Kidney (tissue), 14 donors: ENCODE results near the gene ZNF232. TPM values are rescaled to one million over a fixed set of nuclear protein-coding genes. Genes with fewer than 3 reads are reported as not detected.
"Not testable (repeated sequence)": the region's sequence is repeated elsewhere in the genome, so short reads cannot be mapped to it uniquely, and the experiment has no call there.

ENCODE experiments used
- DNase-seq, 5 donors: peaks; one replicate each; pipeline ENCODE4 v3.0.0-alpha.2; 2013 to 2020
- FAIRE-seq: peaks from 2 replicates; lab custom pipeline; 2012; peaks lifted over from hg19 to GRCh38; lab: Jason Lieb, UNC
- H3K27ac ChIP-seq, 2 donors: one replicate each; pipeline ENCODE4 v1.7.0; 2013; ENCODE audit warnings: low read depth in 2 of 2, low read length in 2 of 2, inconsistent platforms in 1 of 2
- H3K27me3 ChIP-seq: one replicate; pipeline ENCODE4 v1.7.1; 2013; ENCODE audit warnings: low read length, inconsistent platforms; ENCODE audit not compliant: control insufficient read depth, insufficient read depth
- H3K36me3 ChIP-seq, 3 donors: one replicate each; pipeline versions ENCODE4 v1.7.0 to v1.7.1; 2013; ENCODE audit warnings: low read length in 3 of 3, control low read depth in 1 of 3, inconsistent platforms in 1 of 3; ENCODE audit not compliant: insufficient read depth in 3 of 3, control insufficient read depth in 2 of 3
- H3K4me1 ChIP-seq, 3 donors: one replicate each; pipeline versions ENCODE4 v1.7.0 to v1.7.1; 2013; ENCODE audit warnings: low read length in 3 of 3, inconsistent platforms in 1 of 3, low read depth in 1 of 3; ENCODE audit not compliant: control insufficient read depth in 2 of 3, insufficient read depth in 2 of 3
- H3K4me3 ChIP-seq, 3 donors: one replicate each; pipeline versions ENCODE4 v1.7.0 to v1.8.1; 2013; ENCODE audit warnings: low read length in 3 of 3, control low read depth in 1 of 3, inconsistent platforms in 1 of 3
- H3K9ac ChIP-seq, 3 donors: one replicate each; pipeline versions ENCODE4 v1.7.0 to v1.7.1; 2013; ENCODE audit warnings: low read length in 3 of 3, control low read depth in 1 of 3, inconsistent platforms in 1 of 3
- H3K9me3 ChIP-seq, 3 donors: one replicate each; pipeline versions ENCODE4 v1.7.0 to v1.7.1; 2013; ENCODE audit warnings: low read length in 3 of 3, control low read depth in 1 of 3, inconsistent platforms in 1 of 3; ENCODE audit not compliant: control insufficient read depth in 2 of 3, insufficient read depth in 1 of 3
- intact Hi-C: fragments of 100-400 bp; cut with DNase I; formaldehyde crosslinking; loops from one replicate; pipeline ENCODE4 v1.11.1; 2022
- polyA plus RNA-seq: library from polyadenylated mRNA; stranded (reverse); fragments of 350-450 nt; fragmentation: Illumina TruSeq; extraction: RNeasy Lipid Tissue Mini Kit (QIAGEN cat#74804); gene quantifications from one replicate; pipeline ENCODE4 v1.2.3, GENCODE V29; 2014; ENCODE audit warnings: low read depth, low replicate concordance; ENCODE audit not compliant: insufficient read depth
- total RNA-seq: library from RNA; stranded (reverse); fragmentation: NEBNext Ultra II Directional; extraction: Animal tissue kit (Norgen Biotek cat#: 25700); gene quantifications from one replicate; pipeline ENCODE4 v1.2.1, GENCODE V29; 2021
- TF ChIP-seq, protein P1 (sequence below): IDR thresholded peaks from 3 replicates; pipeline ENCODE4 v1.5.1; 2012; ENCODE audit warnings: mild to moderate bottlenecking, moderate library complexity, borderline replicate concordance; ENCODE audit not compliant: insufficient read depth; ENCODE audit errors: extremely low read depth
- donor health status: control.
- donor health status: control.
- donor health status: control.
- donor health status: control.
- donor health status: control.
- donor health status: DM: yes; HTN: yes; CAD: no.
- donor health status: Normal renal cell carcinoma (clear cell type).

The ZNF232 gene
- total and polyA plus RNA-seq, 2 donors from 2014 or later = 6.9 to 8.0 TPM

DNA sequence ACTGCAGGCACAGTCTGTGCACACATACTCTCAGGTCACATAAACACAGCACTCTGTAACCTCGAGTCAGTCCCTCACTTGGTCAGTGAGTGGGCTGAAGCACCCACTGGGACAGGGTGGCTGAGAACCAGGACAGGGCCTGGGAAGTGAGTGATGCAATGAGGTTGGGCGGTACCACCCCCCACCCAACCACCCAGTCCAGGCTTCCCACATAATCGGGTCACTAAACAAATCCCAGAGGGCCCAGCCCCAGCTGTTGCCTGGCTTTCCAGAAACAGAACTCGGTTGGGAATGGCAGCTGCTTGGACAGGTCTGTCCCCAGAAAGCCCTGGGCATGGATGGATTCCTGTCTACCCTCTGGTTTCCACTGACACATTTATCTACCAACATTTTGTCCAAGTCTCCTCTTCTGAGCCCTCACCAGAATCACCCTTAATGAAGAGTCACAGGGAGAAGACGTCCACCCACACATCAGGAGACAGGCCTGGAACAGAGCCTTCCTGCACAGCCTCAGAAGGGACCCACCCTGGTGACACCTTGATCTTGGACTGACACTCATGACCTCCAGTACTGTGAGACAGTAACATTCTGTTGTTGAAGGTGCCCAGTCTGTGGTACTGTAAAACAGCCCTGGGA lies 12.6 kb upstream of the ZNF232 start:
- peak in 3 of 5 donors; percentile 2 to 46 (median 24) for DNase-seq
- intact Hi-C loops, H3K9ac ChIP-seq: not testable (repeated sequence)

DNA sequence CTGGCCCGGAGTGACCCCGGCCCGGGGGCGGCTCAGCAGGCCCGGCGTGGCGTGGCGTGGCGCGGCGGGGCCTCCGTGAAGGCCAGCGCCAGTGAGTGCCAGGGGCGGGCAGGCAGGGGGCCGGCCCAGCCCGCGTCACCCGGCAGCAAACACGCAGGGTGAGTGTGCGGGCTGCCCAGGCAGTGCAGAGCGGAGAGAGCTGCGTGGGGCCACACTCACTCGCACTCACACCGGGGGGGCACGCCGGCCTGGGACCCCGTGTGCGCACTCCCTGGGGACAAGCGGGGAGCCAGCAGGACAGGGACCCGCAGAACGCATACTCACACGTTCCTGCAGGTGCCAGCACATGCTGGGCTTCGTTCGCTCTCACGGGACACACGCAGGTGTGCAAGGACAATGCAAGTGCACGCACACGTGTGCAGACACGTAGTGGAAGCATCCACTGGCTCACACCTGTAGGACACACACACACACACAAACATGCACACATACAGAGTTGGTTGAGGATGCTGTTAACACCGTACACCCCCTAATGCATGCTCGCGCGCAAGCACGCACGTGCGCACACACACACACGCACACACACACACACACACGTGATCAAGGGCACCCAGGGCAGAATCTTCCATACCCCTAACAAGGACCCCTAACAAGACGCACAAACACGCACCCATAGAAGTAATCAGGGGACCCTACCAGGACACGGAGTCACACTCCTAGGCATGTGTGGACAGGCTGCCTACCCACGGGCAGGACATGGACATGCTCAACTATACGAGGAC lies 11.9 kb upstream of the ZNF232 start:
- H3K9ac ChIP-seq = no peak overlapping the region
- H3K27me3 ChIP-seq = no peaks in the 10 kb centered on the region
- no peak overlapping the region for H3K4me3 ChIP-seq
- FAIRE-seq = no peak
- H3K4me1 ChIP-seq = no peaks in the 10 kb centered on the region
- H3K27ac ChIP-seq = no peak overlapping the region
- intact Hi-C loops = no loop called here
- H3K9me3 ChIP-seq = peaks cover 0 to under 1% (median 0%) of the 10 kb centered on the region in 3 donors
- TF ChIP-seq, protein P1, sequence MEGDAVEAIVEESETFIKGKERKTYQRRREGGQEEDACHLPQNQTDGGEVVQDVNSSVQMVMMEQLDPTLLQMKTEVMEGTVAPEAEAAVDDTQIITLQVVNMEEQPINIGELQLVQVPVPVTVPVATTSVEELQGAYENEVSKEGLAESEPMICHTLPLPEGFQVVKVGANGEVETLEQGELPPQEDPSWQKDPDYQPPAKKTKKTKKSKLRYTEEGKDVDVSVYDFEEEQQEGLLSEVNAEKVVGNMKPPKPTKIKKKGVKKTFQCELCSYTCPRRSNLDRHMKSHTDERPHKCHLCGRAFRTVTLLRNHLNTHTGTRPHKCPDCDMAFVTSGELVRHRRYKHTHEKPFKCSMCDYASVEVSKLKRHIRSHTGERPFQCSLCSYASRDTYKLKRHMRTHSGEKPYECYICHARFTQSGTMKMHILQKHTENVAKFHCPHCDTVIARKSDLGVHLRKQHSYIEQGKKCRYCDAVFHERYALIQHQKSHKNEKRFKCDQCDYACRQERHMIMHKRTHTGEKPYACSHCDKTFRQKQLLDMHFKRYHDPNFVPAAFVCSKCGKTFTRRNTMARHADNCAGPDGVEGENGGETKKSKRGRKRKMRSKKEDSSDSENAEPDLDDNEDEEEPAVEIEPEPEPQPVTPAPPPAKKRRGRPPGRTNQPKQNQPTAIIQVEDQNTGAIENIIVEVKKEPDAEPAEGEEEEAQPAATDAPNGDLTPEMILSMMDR = no peak
- DNase-seq = peak in 3 of 5 donors; percentile 9 to 62 (median 58)
- no peaks in the 10 kb centered on the region for H3K36me3 ChIP-seq

More for the DNA sequence above, 12.6 kb upstream of the ZNF232 start:
- not testable (repeated sequence) for H3K4me3 ChIP-seq, H3K36me3 ChIP-seq, H3K27me3 ChIP-seq, H3K4me1 ChIP-seq, H3K9me3 ChIP-seq, FAIRE-seq, H3K27ac ChIP-seq

DNA sequence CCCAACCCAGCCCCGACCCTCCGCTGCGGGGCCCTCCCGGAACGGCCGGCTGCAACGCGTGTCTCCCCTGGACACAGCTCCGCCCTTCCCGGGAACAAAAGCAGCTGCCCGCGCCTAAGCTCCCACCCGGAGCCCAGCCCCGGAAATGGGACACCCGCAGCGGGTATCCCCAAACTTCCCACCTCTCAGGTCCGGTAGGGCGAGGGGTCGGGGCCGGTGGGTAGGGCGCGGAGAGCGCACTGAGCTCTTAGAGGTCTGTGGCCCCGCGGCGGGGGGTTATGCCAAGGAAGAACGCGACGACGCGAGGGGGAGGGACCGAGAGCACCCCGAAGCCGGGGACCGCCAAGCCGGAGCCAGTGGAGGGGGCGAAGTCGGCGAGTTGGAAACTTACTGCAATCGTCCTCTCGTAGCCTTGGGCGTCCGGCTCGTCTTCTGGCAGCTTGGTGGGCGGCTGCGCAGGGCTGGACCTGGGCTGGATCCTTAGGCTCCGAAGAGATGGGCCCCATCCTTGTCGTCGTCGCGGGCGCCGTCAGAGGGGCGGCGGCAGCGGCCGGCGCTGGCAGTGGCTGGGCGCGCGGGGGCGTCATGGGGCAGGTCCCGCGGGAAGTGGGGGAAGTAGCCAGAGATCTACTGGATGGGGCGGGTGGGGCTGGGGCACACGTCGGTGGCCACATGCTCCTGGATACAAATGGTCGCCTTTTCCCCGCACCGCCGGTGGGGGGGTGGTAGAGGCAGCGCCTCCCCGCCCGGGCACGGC lies 11.1 kb upstream of the ZNF232 start:
- peaks cover 0 to 3% (median 0%) of the 10 kb centered on the region in 3 donors for H3K9me3 ChIP-seq
- TF ChIP-seq, protein P1 = no peak
- no peaks in the 10 kb centered on the region for H3K27me3 ChIP-seq
- H3K36me3 ChIP-seq = no peaks in the 10 kb centered on the region
- peak; percentile 63 to 77 (median 76) for DNase-seq
- FAIRE-seq = no peak
- intact Hi-C loops = no loop called here
- no peaks in the 10 kb centered on the region for H3K4me1 ChIP-seq
- peak overlapping the region in 2 of 3 donors; percentile 35 to 57 for H3K4me3 ChIP-seq
- H3K9ac ChIP-seq = no peak overlapping the region
- H3K27ac ChIP-seq = no peak overlapping the region

DNA sequence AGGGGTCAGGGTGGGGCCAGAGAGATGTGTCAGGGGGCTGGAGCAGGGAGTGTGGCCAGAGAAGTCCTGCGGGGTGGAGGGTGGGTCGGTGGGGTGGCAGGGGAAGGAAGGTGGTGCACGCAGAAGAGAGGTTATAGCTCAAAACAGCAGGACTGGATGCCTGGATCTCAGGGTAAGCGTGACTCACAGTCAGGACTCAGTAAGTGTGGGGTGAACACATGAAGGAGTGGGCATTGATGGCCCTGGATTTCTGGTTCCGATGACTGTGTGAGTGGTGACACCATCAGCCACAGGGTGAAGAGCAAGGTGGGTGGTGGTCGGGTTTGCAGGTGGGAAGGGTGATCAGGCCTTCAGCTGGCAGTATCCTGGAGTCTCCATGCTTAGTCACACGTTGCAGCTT lies 10.4 kb upstream of the ZNF232 start:
- H3K4me3 ChIP-seq, FAIRE-seq: not testable (repeated sequence)

More for the DNA sequence above, 10.4 kb upstream of the ZNF232 start:
- intact Hi-C loops, H3K36me3 ChIP-seq, DNase-seq, H3K27me3 ChIP-seq, H3K9ac ChIP-seq, H3K27ac ChIP-seq, H3K4me1 ChIP-seq, H3K9me3 ChIP-seq: not testable (repeated sequence)
